Head of caudate nucleus (tissue), 42 donors: ENCODE data around the gene CSF1.
"Not testable (repeated sequence)": the region's sequence is repeated elsewhere in the genome, so short reads cannot be mapped to it uniquely, and the experiment has no call there.

Source experiments
- DNase-seq, 42 donors: peaks; one replicate each; pipeline versions ENCODE4 v3.0.0 to v3.0.0-alpha.2; 2020 to 2021; ENCODE audit warnings: mixed read lengths in 7 of 42
- intact Hi-C: fragments of 100-400 bp; cut with DNase I; formaldehyde crosslinking; loops from one replicate; pipeline ENCODE4 v1.15.0; 2022

CSF1 gene

GRCh38 chr1:109910123-109910962 is at the start of gene CSF1:
CSF1 (plus strand) TSS chr1:109910849; CDS start chr1:109911024, 175 bp downstream.
- intact Hi-C loops = loop anchor here (10.0 kb wide), 2 partner anchors 74 to 116 kb away; partner anchors contain the start of gene AHCYL1
- DNase-seq = peak; percentile 40 to 92 (median 78)

GRCh38 chr1:109861616-109862015 is 49.0 kb upstream of the CSF1 start:
- intact Hi-C loops, DNase-seq: not testable (repeated sequence)

GRCh38 chr1:109863667-109864046 is 47.0 kb upstream of the CSF1 start:
- intact Hi-C loops = no loop called here
- DNase-seq = no peak

- DNase-seq = no peak
- intact Hi-C loops = no loop called here
Observed at GRCh38 chr1:109864047-109864822, 46.4 kb upstream of the CSF1 start.

GRCh38 chr1:109864930-109865612 is 45.6 kb upstream of the CSF1 start:
- DNase-seq = peak in 1 of 42 donors; percentile 48
- intact Hi-C loops = no loop called here

- no peak for DNase-seq
- intact Hi-C loops = no loop called here
Observed at GRCh38 chr1:109866071-109866470, 44.6 kb upstream of the CSF1 start.

GRCh38 chr1:109873278-109874175 is 37.1 kb upstream of the CSF1 start:
- DNase-seq = no peak
- intact Hi-C loops = no loop called here

GRCh38 chr1:109874445-109874844 is 36.2 kb upstream of the CSF1 start:
- DNase-seq = no peak
- intact Hi-C loops = no loop called here

GRCh38 chr1:109875874-109876273 is 34.8 kb upstream of the CSF1 start:
- intact Hi-C loops = no loop called here
- DNase-seq = no peak

GRCh38 chr1:109876617-109877316 is 33.9 kb upstream of the CSF1 start:
- DNase-seq = no peak
- intact Hi-C loops = no loop called here

- DNase-seq = peak in 38 of 42 donors; percentile 30 to 83 (median 60)
- intact Hi-C loops = no loop called here
Observed at GRCh38 chr1:109877317-109877771, 33.3 kb upstream of the CSF1 start.

GRCh38 chr1:109877776-109878175 is 32.9 kb upstream of the CSF1 start:
- intact Hi-C loops = no loop called here
- no peak for DNase-seq

- intact Hi-C loops = no loop called here
Observed at GRCh38 chr1:109878531-109879104, 32.0 kb upstream of the CSF1 start.

GRCh38 chr1:109879371-109879770 is 31.3 kb upstream of the CSF1 start:
- intact Hi-C loops, DNase-seq: not testable (repeated sequence)

More at GRCh38 chr1:109878531-109879104, 32.0 kb upstream of the CSF1 start:
- no peak for DNase-seq

GRCh38 chr1:109879881-109880525 is 30.6 kb upstream of the CSF1 start:
- intact Hi-C loops = no loop called here
- no peak for DNase-seq

GRCh38 chr1:109880971-109881894 is 29.4 kb upstream of the CSF1 start:
- peak in 1 of 42 donors; percentile 15 for DNase-seq
- intact Hi-C loops = no loop called here
